T-helper 1 cell treated with Interleukin-12 subunit alpha and Interleukin-12 subunit beta and Interleukin-4 antibody, amounts not matched to agents 30 ng/mL and 1 ng/mL, for 36 hours (primary cell): ENCODE data around the gene CAPN13. TPM values are rescaled to one million over a fixed set of nuclear protein-coding genes. Genes with fewer than 3 reads are reported as not detected.

Experiments
- intact Hi-C: fragments of 100-400 bp; cut with micrococcal nuclease; formaldehyde crosslinking; loops from one replicate; pipeline ENCODE4 v1.15.1; 2024
- total RNA-seq: library from RNA; stranded (reverse); gene quantifications from 2 replicates; pipeline ENCODE4 v1.2.3, GENCODE V29; 2022

CAPN13 gene
- total RNA-seq, 1 donor from 2014 or later, result not detected

GRCh38 chr2:30764021-30764800, 43.0 kb downstream of the CAPN13 start:
- intact Hi-C loops, result no loop called here

GRCh38 chr2:30763151-30763660, 44.0 kb downstream of the CAPN13 start:
- intact Hi-C loops, result no loop called here

- intact Hi-C loops, result no loop called here
Observed at GRCh38 chr2:30761226-30761625, 46.0 kb downstream of the CAPN13 start.

GRCh38 chr2:30759481-30759880, 47.8 kb downstream of the CAPN13 start:
- intact Hi-C loops, result no loop called here

- intact Hi-C loops, result no loop called here
Observed at GRCh38 chr2:30758191-30758651, 49.0 kb downstream of the CAPN13 start.

- intact Hi-C loops, result no loop called here
Observed at GRCh38 chr2:30757749-30758148, 49.5 kb downstream of the CAPN13 start.

- intact Hi-C loops, result no loop called here
Observed at GRCh38 chr2:30756971-30757370, 50.3 kb downstream of the CAPN13 start.

- intact Hi-C loops, result no loop called here
Observed at GRCh38 chr2:30756051-30756719, 51.1 kb downstream of the CAPN13 start.

GRCh38 chr2:30753630-30754029, 53.6 kb downstream of the CAPN13 start:
- intact Hi-C loops, result no loop called here

- intact Hi-C loops, result no loop called here
Observed at GRCh38 chr2:30752811-30753210, 54.4 kb downstream of the CAPN13 start.

- intact Hi-C loops, result no loop called here
Observed at GRCh38 chr2:30747206-30747605, 60.0 kb downstream of the CAPN13 start.

- intact Hi-C loops, result no loop called here
Observed at GRCh38 chr2:30744823-30745222, 62.4 kb downstream of the CAPN13 start.

- intact Hi-C loops, result no loop called here
Observed at GRCh38 chr2:30741576-30741975, 65.7 kb downstream of the CAPN13 start.

GRCh38 chr2:30738141-30738911, 68.9 kb downstream of the CAPN13 start:
- intact Hi-C loops, result no loop called here

GRCh38 chr2:30737326-30737610, 70.0 kb downstream of the CAPN13 start:
- intact Hi-C loops, result no loop called here

GRCh38 chr2:30736461-30737325, 70.6 kb downstream of the CAPN13 start:
- intact Hi-C loops, result no loop called here

- intact Hi-C loops, result no loop called here
Observed at GRCh38 chr2:30733876-30734520, 73.2 kb downstream of the CAPN13 start.

GRCh38 chr2:30732876-30733275, 74.4 kb downstream of the CAPN13 start:
- intact Hi-C loops, result no loop called here

GRCh38 chr2:30732376-30732775, 74.9 kb downstream of the CAPN13 start:
- intact Hi-C loops, result no loop called here

- intact Hi-C loops, result no loop called here
Observed at GRCh38 chr2:30731706-30732105, 75.5 kb downstream of the CAPN13 start.
